A549 (cell line): ENCODE results near the gene ERN1. TPM values are rescaled to one million over a fixed set of nuclear protein-coding genes. Genes with fewer than 3 reads are reported as not detected.

ENCODE experiments used
- ATAC-seq, 2 experiments: fragments of 200-7000 bp in 1 of 2; fragments of >200 bp in 1 of 2; cut with Nextera tagmentation in 1 of 2; cut with Tn5 transposase in 1 of 2; 3 replicates each; pipeline versions ENCODE4 v1.8.0 to v1.9.1; 2018 to 2020; ENCODE audit warnings: mild to moderate bottlenecking in 1 of 2, moderate library complexity in 1 of 2
- CTCF ChIA-PET: fragments of 300-600 bp; sonication (Branson Sonifier 250); formaldehyde crosslinking; extraction: SDS; loops from one replicate; lab custom pipeline; 2021; ENCODE audit warnings: antibody characterized with exemption, inconsistent platforms; lab: Yijun Ruan, JAX
- POLR2A ChIA-PET: fragments of 350-600 bp; formaldehyde crosslinking; extraction: SDS; loops from one replicate; lab custom pipeline; 2021; ENCODE audit warnings: antibody characterized with exemption, inconsistent platforms; lab: Yijun Ruan, JAX
- DNase-seq, 2 experiments: peaks; one replicate each; pipeline versions ENCODE4 v3.0.0 to v3.0.0-alpha.2; 2011 to 2016; ENCODE audit warnings: low read depth in 1 of 2, low spot score in 1 of 2
- FAIRE-seq: peaks from 2 replicates; lab custom pipeline; 2011; peaks lifted over from hg19 to GRCh38; lab: Jason Lieb, UNC
- H3K27ac ChIP-seq, 2 experiments: fragments of >200 bp; sonication (Bioruptor Twin); formaldehyde crosslinking; 3 replicates each; pipeline ENCODE4 v1.5.1; 2016 to 2017
- H3K4me1 ChIP-seq: fragments of >200 bp; sonication (Bioruptor Twin); formaldehyde crosslinking; 3 replicates; pipeline ENCODE4 v1.6.1; 2016
- H3K4me2 ChIP-seq: fragments of >200 bp; sonication (Bioruptor Twin); formaldehyde crosslinking; 3 replicates; pipeline ENCODE4 v1.6.1; 2016
- H3K4me3 ChIP-seq: fragments of >200 bp; sonication (Bioruptor Twin); formaldehyde crosslinking; 3 replicates; pipeline ENCODE4 v1.5.1; 2016
- H3K9me3 ChIP-seq: fragments of >200 bp; sonication (Bioruptor Twin); formaldehyde crosslinking; 3 replicates; pipeline ENCODE4 v1.6.1; 2016
- ATOH8 ChIP-seq: fragments of 250-450 bp; sonication (Bioruptor Pico); IDR thresholded peaks from 2 replicates; pipeline ENCODE4 v1.5.0; 2020; ENCODE audit warnings: low read depth, mild to moderate bottlenecking, moderate library complexity
- CHD4 ChIP-seq: fragments of 200-600 bp; sonication (generic); IDR thresholded peaks from 2 replicates; pipeline ENCODE4 v1.6.1; 2016; ENCODE audit warnings: antibody characterized with exemption, mild to moderate bottlenecking, borderline replicate concordance
- CTCF ChIP-seq: fragments of >200 bp; sonication (Bioruptor Twin); formaldehyde crosslinking; IDR thresholded peaks from 3 replicates; pipeline ENCODE4 v1.5.1; 2016
- E2F6 ChIP-seq: IDR thresholded peaks from 2 replicates; pipeline ENCODE4 v1.6.1; 2012; ENCODE audit warnings: low read depth, borderline replicate concordance
- EHF ChIP-seq: fragments of 250-450 bp; sonication (Bioruptor Pico); IDR thresholded peaks from 2 replicates; pipeline ENCODE4 v1.5.0; 2020; ENCODE audit warnings: mild to moderate bottlenecking
- FOSB ChIP-seq: fragments of 250-450 bp; sonication (Bioruptor Pico); IDR thresholded peaks from 2 replicates; pipeline ENCODE4 v1.5.0; 2020; ENCODE audit warnings: mild to moderate bottlenecking, moderate library complexity
- FOXS1 ChIP-seq: fragments of 250-450 bp; sonication (Bioruptor Pico); IDR thresholded peaks from 2 replicates; pipeline ENCODE4 v1.5.0; 2020; ENCODE audit warnings: mild to moderate bottlenecking, moderate library complexity
- HEYL ChIP-seq: fragments of 250-450 bp; sonication (Bioruptor Pico); IDR thresholded peaks from 2 replicates; pipeline ENCODE4 v1.8.0; 2021; ENCODE audit warnings: mild to moderate bottlenecking, moderate library complexity
- HOXB13 ChIP-seq: fragments of 250-450 bp; sonication (Bioruptor Pico); IDR thresholded peaks from 2 replicates; pipeline ENCODE4 v1.5.0; 2020; ENCODE audit warnings: low read depth, mild to moderate bottlenecking, moderate library complexity
- HOXB5 ChIP-seq: fragments of 250-450 bp; sonication (Bioruptor Pico); IDR thresholded peaks from 2 replicates; pipeline ENCODE4 v1.5.0; 2020; ENCODE audit warnings: mild to moderate bottlenecking, moderate library complexity
- JUNB ChIP-seq: fragments of >200 bp; sonication (Bioruptor Twin); formaldehyde crosslinking; IDR thresholded peaks from 2 replicates; pipeline ENCODE4 v1.6.1; 2016
- MAZ ChIP-seq: fragments of 150-350 bp; IDR thresholded peaks from 2 replicates; pipeline ENCODE4 v1.6.1; 2014; ENCODE audit warnings: antibody characterized with exemption, low read depth, low read length, borderline replicate concordance
- NPAS2 ChIP-seq: fragments of 250-450 bp; sonication (Bioruptor Pico); IDR thresholded peaks from 2 replicates; pipeline ENCODE4 v1.8.0; 2022; ENCODE audit warnings: mild to moderate bottlenecking, moderate library complexity, borderline replicate concordance
- NR3C1 ChIP-seq: fragments of >200 bp; sonication (Bioruptor Twin); formaldehyde crosslinking; IDR thresholded peaks from 3 replicates; pipeline ENCODE4 v1.6.1; 2017
- POLR2A ChIP-seq: IDR thresholded peaks from 2 replicates; pipeline ENCODE4 v1.6.1; 2012; ENCODE audit warnings: mild to moderate bottlenecking, low read length
- POLR2AphosphoS2 ChIP-seq: conservative IDR thresholded peaks from 2 replicates; pipeline ENCODE4 v1.6.1; 2012; ENCODE audit warnings: low read length, improper control_type of control experiment, inconsistent platforms
- RARB ChIP-seq: fragments of 250-450 bp; sonication (Bioruptor Pico); IDR thresholded peaks from 2 replicates; pipeline ENCODE4 v1.8.0; 2021; ENCODE audit warnings: mild to moderate bottlenecking, moderate library complexity
- REST ChIP-seq: fragments of 200-600 bp; sonication (generic); IDR thresholded peaks from 2 replicates; pipeline ENCODE4 v1.6.1; 2016; ENCODE audit warnings: antibody characterized with exemption, mild to moderate bottlenecking, moderate library complexity
- RFX5 ChIP-seq: fragments of 450-650 bp; IDR thresholded peaks from 2 replicates; pipeline ENCODE4 v1.7.1; 2014; ENCODE audit warnings: antibody characterized with exemption, mild to moderate bottlenecking, moderate library complexity
- RNF2 ChIP-seq: fragments of 200-600 bp; sonication (generic); IDR thresholded peaks from 2 replicates; pipeline ENCODE4 v1.6.1; 2016; ENCODE audit warnings: low read depth, mild to moderate bottlenecking, antibody characterized with exemption, moderate library complexity, borderline replicate concordance
- SMC3 ChIP-seq: fragments of >200 bp; sonication (Bioruptor Twin); formaldehyde crosslinking; IDR thresholded peaks from 3 replicates; pipeline ENCODE4 v1.6.1; 2018; ENCODE audit warnings: inconsistent platforms
- TP53 ChIP-seq: fragments of 250-450 bp; sonication (Bioruptor Pico); IDR thresholded peaks from 2 replicates; pipeline ENCODE4 v1.5.0; 2021; ENCODE audit warnings: mild to moderate bottlenecking, moderate library complexity
- ZFP36 ChIP-seq: fragments of 450-650 bp; IDR thresholded peaks from 2 replicates; pipeline ENCODE4 v1.6.1; 2014; ENCODE audit warnings: borderline replicate concordance; ENCODE audit not compliant: partially characterized antibody
- WGBS: methylation state at CpG from one replicate; pipeline ENCODE4 v1.1.6; 2017; ENCODE audit errors: missing lambda C conversion rate; 5-methylcytosine and 5-hydroxymethylcytosine counted together
- polyA plus RNA-seq, 4 experiments: library from polyadenylated mRNA; depleted of rRNA in 3 of 4; stranded (reverse); fragments of >200 nt; fragmentation: RNase III in 1 of 4; extraction: RNeasy Plus Mini Kit Qiagen cat#74134 plus additional on column Dnase treatment in 1 of 4; gene quantifications; 2 replicates in 3 of 4; 3 replicates in 1 of 4; pipeline ENCODE4 v1.2.3, GENCODE V29; 2011 to 2017

The ERN1 gene
- polyA plus RNA-seq, 2 of the 4 experiments (the other 2 are of a cell fraction), result 4.1 to 19.8 TPM

GRCh38 chr17:63996430-63997182, 133.3 kb downstream of the ERN1 start:
- no peaks in the 10 kb centered on the region for H3K9me3 ChIP-seq
- TF ChIP-seq EHF (CRISPR knock-in tag) (no peak), NR3C1 (no peak)
- TF ChIP-seq, all 56 proteins: peak for 0
- Histone ChIP-seq H3K4me3 (no peak overlapping the region), H3K27ac (no peak overlapping the region), H3K4me1 (peaks cover 9% of the 10 kb centered on the region), H3K4me2 (no peak overlapping the region)
- POLR2A ChIA-PET, result no interaction called here
- 74% methylated on average over 11 of the region's 11 CpGs for WGBS
- no peak for DNase-seq
- no peak for ATAC-seq
- CTCF ChIA-PET, result interaction anchor here (0.8 to 14.8 kb wide), 9 partner anchors 11 to 85 kb away, joined by 3 to 150 read pairs (median 4); partner anchors contain the start of genes CD79B, CSHL1 and GH1
- FAIRE-seq, result no peak

- TF ChIP-seq E2F6, result no peak
- TF ChIP-seq RFX5, result no peak
- TF ChIP-seq RARB (CRISPR knock-in tag), result no peak
- no peak for TF ChIP-seq FOXS1 (CRISPR knock-in tag)
- no peak for TF ChIP-seq HEYL (CRISPR knock-in tag)
- TF ChIP-seq NPAS2, result no peak
- no peak for TF ChIP-seq ZFP36
- TF ChIP-seq POLR2A, result no peak
- no peak overlapping the region for H3K27ac ChIP-seq
- H3K4me3 ChIP-seq, result no peak overlapping the region
- ChIA-PET POLR2A (no interaction called here), CTCF (interaction anchor here (1.1 to 14.8 kb wide), 9 partner anchors 11 to 84 kb away, joined by 3 to 150 read pairs (median 5); partner anchors contain the start of genes CD79B, CSHL1 and GH1)
- ATAC-seq (no peak), FAIRE-seq (no peak), DNase-seq (no peak)
- H3K4me2 ChIP-seq, result no peak overlapping the region
- 55% methylated on average over 5 of the region's 5 CpGs for WGBS
- H3K9me3 ChIP-seq, result no peaks in the 10 kb centered on the region
- H3K4me1 ChIP-seq, result peaks cover 9% of the 10 kb centered on the region
Measured at GRCh38 chr17:63995626-63996025, 134.3 kb downstream of the ERN1 start.

GRCh38 chr17:63993368-63993985, 136.5 kb downstream of the ERN1 start:
- H3K9me3 ChIP-seq, result no peaks in the 10 kb centered on the region
- TF ChIP-seq POLR2A (no peak), ATOH8 (CRISPR knock-in tag) (no peak), HOXB5 (CRISPR knock-in tag) (no peak), HOXB13 (CRISPR knock-in tag) (no peak), FOSB (CRISPR knock-in tag) (no peak), SMC3 (no peak), TP53 (CRISPR knock-in tag) (no peak), RNF2 (no peak), POLR2AphosphoS2 (no peak), NR3C1 (no peak), CHD4 (no peak), JUNB (no peak), MAZ (no peak), REST (no peak), CTCF (no peak)
- TF ChIP-seq, all 56 proteins: peak for 0
- CTCF ChIA-PET, result interaction anchor here (0.7 to 14.8 kb wide), 9 partner anchors 8 to 140 kb away, joined by 3 to 150 read pairs (median 7); partner anchors contain the start of genes CSHL1 and GH1
- WGBS, result 17% methylated on average over 3 of the region's 3 CpGs
- ATAC-seq (no peak), FAIRE-seq (no peak), DNase-seq (no peak)
- Histone ChIP-seq H3K4me3 (no peak overlapping the region), H3K27ac (no peak overlapping the region), H3K4me1 (peaks cover 3% of the 10 kb centered on the region; the same call in 1 of the 3 replicates), H3K4me2 (no peak overlapping the region)
- POLR2A ChIA-PET, result interaction anchor here (0.6 kb wide), 1 partner anchor 24 kb away, joined by 3 read pairs; no protein-coding TSS in a partner anchor
